Nephron progenitor cell (in vitro differentiated cells): ENCODE data around the gene DYRK4.

Experiments used
- DNase-seq: peaks from one replicate; pipeline ENCODE4 v3.0.0; 2021
- H3K27ac Mint-ChIP-seq: 2 replicates; pipeline ENCODE4 v1.8.0; 2021; ENCODE audit warnings: mild to moderate bottlenecking, moderate library complexity, mixed read lengths
- H3K27me3 Mint-ChIP-seq: 2 replicates; pipeline ENCODE4 v1.8.0; 2021; ENCODE audit warnings: mild to moderate bottlenecking, low read depth, mixed read lengths; ENCODE audit not compliant: poor library complexity
- H3K36me3 Mint-ChIP-seq: 2 replicates; pipeline ENCODE4 v1.8.0; 2021; ENCODE audit warnings: low read depth, mixed read lengths
- H3K4me1 Mint-ChIP-seq: 2 replicates; pipeline ENCODE4 v1.8.0; 2021; ENCODE audit warnings: mixed read lengths
- H3K4me3 Mint-ChIP-seq: 2 replicates; pipeline ENCODE4 v1.8.0; 2021; ENCODE audit warnings: mild to moderate bottlenecking, moderate library complexity, mixed read lengths
- H3K9me3 Mint-ChIP-seq: 2 replicates; pipeline ENCODE4 v1.8.0; 2021; ENCODE audit warnings: mild to moderate bottlenecking, moderate library complexity, mixed read lengths
- CTCF ChIP-seq: fragments of 200-600 bp; sonication (generic); IDR thresholded peaks from 2 replicates; pipeline ENCODE4 v1.5.0; 2021; ENCODE audit warnings: antibody characterized with exemption

DYRK4 gene

GRCh38 chr12:4653257-4653656 is 91.2 kb downstream of the DYRK4 start:
- DNase-seq, result no peak
- H3K4me1 Mint-ChIP-seq, result peaks cover 28% of the 10 kb centered on the region
- no peak for TF ChIP-seq CTCF
- H3K9me3 Mint-ChIP-seq, result no peaks in the 10 kb centered on the region
- no peaks in the 10 kb centered on the region for H3K27me3 Mint-ChIP-seq
- no peak overlapping the region for H3K4me3 Mint-ChIP-seq
- no peak overlapping the region for H3K27ac Mint-ChIP-seq
- H3K36me3 Mint-ChIP-seq, result peaks cover 15% of the 10 kb centered on the region

GRCh38 chr12:4653691-4654090 is 91.7 kb downstream of the DYRK4 start:
- DNase-seq, result no peak
- H3K36me3 Mint-ChIP-seq, result peaks cover 15% of the 10 kb centered on the region
- no peaks in the 10 kb centered on the region for H3K27me3 Mint-ChIP-seq
- peaks cover 26% of the 10 kb centered on the region for H3K4me1 Mint-ChIP-seq
- H3K27ac Mint-ChIP-seq, result no peak overlapping the region
- H3K4me3 Mint-ChIP-seq, result no peak overlapping the region
- TF ChIP-seq CTCF, result no peak
- no peaks in the 10 kb centered on the region for H3K9me3 Mint-ChIP-seq
